ENCODE results near the gene ECE2.

DNA sequence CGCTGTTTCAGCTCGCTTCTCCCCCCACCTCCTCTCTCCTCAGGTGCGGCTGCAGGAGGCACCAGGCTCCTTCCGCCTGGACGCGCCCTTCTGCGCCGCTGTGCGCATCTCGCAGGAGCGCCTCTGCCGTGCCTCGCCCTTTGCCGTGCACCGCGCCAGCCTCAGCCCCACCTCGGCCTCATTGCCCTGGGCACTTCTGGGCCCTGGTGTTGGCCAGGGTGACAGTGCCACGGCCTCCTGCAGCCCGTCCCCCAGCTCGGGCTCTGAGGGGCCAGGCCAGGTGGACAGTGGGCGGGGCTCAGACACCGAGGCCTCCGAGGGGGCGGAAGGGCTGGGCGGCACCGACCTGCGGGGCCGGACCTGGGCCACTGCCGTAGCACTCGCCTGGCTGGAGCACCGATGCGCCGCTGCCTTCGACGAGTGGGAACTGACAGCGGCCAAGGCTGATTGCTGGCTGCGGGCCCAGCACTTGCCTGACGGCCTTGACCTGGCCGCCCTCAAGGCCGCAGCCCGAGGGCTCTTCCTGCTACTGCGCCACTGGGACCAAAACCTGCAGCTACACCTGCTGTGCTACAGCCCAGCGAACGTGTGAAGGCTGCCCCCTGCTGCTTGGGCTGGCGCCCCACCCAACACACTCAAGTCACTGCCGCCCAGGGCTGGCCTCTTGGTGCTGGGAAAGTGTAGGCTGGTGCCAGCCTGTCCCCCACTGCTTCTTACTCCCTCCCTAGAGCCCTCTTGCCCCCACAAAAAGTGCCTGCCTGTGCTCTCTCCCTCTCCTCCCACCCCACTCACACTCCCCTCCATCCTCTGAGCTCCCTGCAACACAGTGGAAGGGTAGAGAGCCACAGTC is 34.1 kb upstream of the ECE2 start:
- TF ChIP-seq, protein P1, sequence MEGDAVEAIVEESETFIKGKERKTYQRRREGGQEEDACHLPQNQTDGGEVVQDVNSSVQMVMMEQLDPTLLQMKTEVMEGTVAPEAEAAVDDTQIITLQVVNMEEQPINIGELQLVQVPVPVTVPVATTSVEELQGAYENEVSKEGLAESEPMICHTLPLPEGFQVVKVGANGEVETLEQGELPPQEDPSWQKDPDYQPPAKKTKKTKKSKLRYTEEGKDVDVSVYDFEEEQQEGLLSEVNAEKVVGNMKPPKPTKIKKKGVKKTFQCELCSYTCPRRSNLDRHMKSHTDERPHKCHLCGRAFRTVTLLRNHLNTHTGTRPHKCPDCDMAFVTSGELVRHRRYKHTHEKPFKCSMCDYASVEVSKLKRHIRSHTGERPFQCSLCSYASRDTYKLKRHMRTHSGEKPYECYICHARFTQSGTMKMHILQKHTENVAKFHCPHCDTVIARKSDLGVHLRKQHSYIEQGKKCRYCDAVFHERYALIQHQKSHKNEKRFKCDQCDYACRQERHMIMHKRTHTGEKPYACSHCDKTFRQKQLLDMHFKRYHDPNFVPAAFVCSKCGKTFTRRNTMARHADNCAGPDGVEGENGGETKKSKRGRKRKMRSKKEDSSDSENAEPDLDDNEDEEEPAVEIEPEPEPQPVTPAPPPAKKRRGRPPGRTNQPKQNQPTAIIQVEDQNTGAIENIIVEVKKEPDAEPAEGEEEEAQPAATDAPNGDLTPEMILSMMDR (IDR thresholded peaks at IDR 0.05; ENCODE audit: low read depth, low read length, poor library complexity, severe bottlenecking): peak; percentile 56
- TF ChIP-seq EZH2phosphoT487 (IDR thresholded peaks at IDR 0.05; ENCODE audit: borderline replicate concordance, low read length): no peak

Measured in DOHH2 (cell line).